Mucosa of descending colon (tissue), 3 donors: ENCODE results near the gene EIF3K. TPM values are rescaled to one million over a fixed set of nuclear protein-coding genes. Genes with fewer than 3 reads are reported as not detected.

Source experiments
- ATAC-seq: fragments of 200-7000 bp; cut with Tn5 transposase; one replicate; pipeline ENCODE4 v1.9.1; 2020; ENCODE audit warnings: mild to moderate bottlenecking, moderate library complexity
- DNase-seq, 3 donors: peaks; one replicate each; pipeline ENCODE4 v3.0.0-alpha.2; 2020
- H3K36me3 ChIP-seq: fragments of 200-600 bp; one replicate; pipeline ENCODE4 v1.8.0; 2021; ENCODE audit warnings: low read depth, mild to moderate bottlenecking
- H3K4me1 ChIP-seq: fragments of 200-600 bp; one replicate; pipeline ENCODE4 v1.8.0; 2021; ENCODE audit warnings: low read depth, mild to moderate bottlenecking
- H3K4me3 ChIP-seq: fragments of 200-600 bp; one replicate; pipeline ENCODE4 v1.8.0; 2021; ENCODE audit warnings: mild to moderate bottlenecking
- H3K9me3 ChIP-seq: fragments of 200-600 bp; one replicate; pipeline ENCODE4 v1.8.0; 2021; ENCODE audit warnings: mild to moderate bottlenecking
- intact Hi-C, 2 donors: fragments of 100-400 bp; cut with DNase I in 1 of 2; cut with micrococcal nuclease in 1 of 2; formaldehyde crosslinking; loops; one replicate each; pipeline versions ENCODE4 v1.11.0 to v1.11.1; 2022; cut with DNase I, micrococcal nuclease
- total RNA-seq, 3 donors: library from RNA; stranded (reverse); fragmentation: NEBNext Ultra II Directional in 2 of 3; extraction: Animal tissue kit (Norgen Biotek cat#: 25700) in 2 of 3; gene quantifications; one replicate each; pipeline versions ENCODE4 v1.2.1 to v1.2.4, GENCODE V29; 2021 to 2023
- TF ChIP-seq, protein P1 (sequence below): fragments of 200-600 bp; IDR thresholded peaks from one replicate; pipeline ENCODE4 v1.8.0; 2022; ENCODE audit warnings: antibody characterized with exemption, mild to moderate bottlenecking
- donor health status: DM: no; HTN: no; CAD: no; lungs with moderate emphysema.
- donor health status: DM: no; HTN: no; CAD: no.
- donor health status: DM: no; HTN: yes; CAD: no.

Gene EIF3K
- total RNA-seq, 3 donors from 2014 or later, result 338 to 393 (median 350) TPM

DNA sequence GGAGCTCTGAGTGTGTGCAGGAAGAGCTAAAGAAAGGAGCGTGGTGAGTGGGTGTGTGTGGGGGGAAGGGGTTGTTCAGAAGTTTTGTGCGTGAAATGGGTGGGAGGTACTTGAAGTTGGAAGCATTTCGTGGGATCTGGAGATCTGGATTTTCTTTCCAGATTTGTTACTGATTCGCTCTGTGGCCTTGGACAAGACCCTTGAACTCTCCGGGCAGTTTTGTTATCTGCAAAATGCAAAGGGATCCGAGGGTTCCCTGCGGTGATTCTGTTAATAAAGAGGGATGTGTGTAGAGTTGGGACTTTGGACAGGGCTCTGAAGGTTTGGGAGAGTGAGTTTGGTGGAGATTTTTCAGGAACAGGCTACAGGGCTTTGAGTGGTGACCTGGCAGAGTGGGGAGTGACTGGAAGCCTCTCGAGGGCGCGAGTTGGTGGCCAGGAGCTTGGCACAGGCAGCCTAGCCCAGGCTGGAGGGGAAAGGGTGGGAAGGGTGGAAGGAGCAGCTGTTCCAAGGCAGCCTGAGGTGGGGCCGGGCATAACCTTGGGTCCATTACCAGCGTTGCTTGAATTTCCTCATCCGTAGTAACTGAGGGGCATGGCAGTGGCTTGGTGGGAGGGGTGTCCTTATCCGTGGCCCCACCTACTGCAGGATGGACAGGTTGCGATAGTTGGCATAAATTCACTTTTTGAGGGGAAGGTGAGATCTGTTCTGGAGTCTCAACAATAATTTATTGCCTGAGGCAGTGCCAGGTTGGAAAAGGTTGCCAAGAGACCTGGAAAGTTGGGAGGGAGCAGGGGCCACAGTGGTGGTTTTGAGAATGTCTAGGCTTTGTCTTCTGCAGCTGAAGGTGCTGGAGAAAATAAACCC, 30.6 kb downstream of the EIF3K start:
- Histone ChIP-seq H3K4me1 (peaks cover 53% of the 10 kb centered on the region), H3K4me3 (peak overlapping the region; percentile 98), H3K36me3 (no peaks in the 10 kb centered on the region), H3K9me3 (no peaks in the 10 kb centered on the region)
- intact Hi-C loops, result no loop called here
- ATAC-seq (peak; percentile 61), DNase-seq (peak; percentile 88)
- TF ChIP-seq, protein P1, sequence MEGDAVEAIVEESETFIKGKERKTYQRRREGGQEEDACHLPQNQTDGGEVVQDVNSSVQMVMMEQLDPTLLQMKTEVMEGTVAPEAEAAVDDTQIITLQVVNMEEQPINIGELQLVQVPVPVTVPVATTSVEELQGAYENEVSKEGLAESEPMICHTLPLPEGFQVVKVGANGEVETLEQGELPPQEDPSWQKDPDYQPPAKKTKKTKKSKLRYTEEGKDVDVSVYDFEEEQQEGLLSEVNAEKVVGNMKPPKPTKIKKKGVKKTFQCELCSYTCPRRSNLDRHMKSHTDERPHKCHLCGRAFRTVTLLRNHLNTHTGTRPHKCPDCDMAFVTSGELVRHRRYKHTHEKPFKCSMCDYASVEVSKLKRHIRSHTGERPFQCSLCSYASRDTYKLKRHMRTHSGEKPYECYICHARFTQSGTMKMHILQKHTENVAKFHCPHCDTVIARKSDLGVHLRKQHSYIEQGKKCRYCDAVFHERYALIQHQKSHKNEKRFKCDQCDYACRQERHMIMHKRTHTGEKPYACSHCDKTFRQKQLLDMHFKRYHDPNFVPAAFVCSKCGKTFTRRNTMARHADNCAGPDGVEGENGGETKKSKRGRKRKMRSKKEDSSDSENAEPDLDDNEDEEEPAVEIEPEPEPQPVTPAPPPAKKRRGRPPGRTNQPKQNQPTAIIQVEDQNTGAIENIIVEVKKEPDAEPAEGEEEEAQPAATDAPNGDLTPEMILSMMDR, result no peak

DNA sequence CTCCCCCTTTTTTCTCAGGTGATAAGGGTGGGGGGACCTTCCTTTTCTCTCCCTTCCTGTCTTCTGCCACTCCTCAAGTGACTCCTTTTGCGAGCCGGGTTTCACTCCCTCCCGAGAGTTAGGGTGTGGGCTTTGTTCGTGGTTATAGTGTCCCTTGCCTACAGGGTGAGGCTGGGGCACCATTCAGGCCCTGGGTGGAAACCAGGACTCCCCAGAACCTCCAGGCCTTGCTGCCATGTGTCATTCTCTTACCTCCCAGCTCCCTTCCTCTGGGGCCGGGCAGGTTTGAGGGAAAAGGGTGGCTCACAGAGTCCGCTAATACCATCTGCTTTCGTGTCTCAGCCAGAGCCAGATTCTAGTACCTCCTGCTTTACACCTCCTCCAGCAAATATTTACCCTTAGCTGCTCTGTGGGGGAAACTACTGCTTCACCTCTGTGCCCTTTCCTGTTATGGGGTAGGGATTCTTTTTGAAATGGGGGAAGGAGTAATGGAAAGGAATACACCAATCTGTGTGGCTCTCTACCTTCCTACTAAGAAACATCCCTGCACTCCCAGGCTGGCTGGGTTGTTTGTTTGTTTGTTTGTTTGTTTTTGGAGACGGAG, 31.3 kb downstream of the EIF3K start:
- Histone ChIP-seq H3K4me1 (peaks cover 57% of the 10 kb centered on the region), H3K4me3 (no peak overlapping the region), H3K36me3 (no peaks in the 10 kb centered on the region), H3K9me3 (no peaks in the 10 kb centered on the region)
- intact Hi-C loops, result no loop called here
- DNase-seq (peak; percentile 70 to 76 (median 75)), ATAC-seq (peak; percentile 28)
- TF ChIP-seq, protein P1, result no peak

DNA sequence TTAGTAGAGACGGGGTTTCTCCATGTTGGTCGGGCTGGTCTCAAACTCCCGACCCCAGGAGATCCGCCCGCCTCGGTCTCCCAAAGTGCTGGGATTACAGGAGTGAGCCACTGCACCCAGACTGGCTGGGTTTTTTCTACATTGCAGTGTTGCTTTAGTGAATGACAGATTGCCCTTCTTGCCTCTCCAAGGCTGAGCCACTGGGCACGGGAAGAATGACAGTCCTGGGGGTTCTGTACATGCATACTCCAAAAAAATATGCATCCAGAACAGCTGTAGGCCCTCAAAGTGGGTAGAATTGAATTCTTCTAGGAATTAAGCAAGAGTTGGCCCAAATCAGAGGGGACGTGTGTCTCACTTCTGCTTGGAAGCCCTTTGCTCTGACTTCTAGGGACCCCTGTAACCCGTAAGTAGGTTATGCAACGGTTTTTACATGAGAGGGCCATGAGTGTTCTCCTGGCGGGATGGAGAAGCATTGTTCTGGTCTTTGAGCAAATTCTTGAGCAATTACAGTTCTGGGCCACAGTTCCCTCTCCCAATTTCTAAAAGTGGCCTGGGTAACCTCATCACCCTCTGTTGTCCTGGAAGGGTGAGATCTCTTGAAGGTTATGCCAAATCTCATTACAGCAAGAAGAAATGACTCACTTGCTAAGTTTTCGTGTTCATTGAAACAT, 32.1 kb downstream of the EIF3K start:
- TF ChIP-seq, protein P1, result no peak
- ATAC-seq (no peak), DNase-seq (peak in 1 of 3 donors; percentile 53)
- intact Hi-C loops, result no loop called here
- no peaks in the 10 kb centered on the region for H3K36me3 ChIP-seq
- no peaks in the 10 kb centered on the region for H3K9me3 ChIP-seq
- H3K4me3 ChIP-seq, result no peak overlapping the region
- H3K4me1 ChIP-seq, result peaks cover 60% of the 10 kb centered on the region

DNA sequence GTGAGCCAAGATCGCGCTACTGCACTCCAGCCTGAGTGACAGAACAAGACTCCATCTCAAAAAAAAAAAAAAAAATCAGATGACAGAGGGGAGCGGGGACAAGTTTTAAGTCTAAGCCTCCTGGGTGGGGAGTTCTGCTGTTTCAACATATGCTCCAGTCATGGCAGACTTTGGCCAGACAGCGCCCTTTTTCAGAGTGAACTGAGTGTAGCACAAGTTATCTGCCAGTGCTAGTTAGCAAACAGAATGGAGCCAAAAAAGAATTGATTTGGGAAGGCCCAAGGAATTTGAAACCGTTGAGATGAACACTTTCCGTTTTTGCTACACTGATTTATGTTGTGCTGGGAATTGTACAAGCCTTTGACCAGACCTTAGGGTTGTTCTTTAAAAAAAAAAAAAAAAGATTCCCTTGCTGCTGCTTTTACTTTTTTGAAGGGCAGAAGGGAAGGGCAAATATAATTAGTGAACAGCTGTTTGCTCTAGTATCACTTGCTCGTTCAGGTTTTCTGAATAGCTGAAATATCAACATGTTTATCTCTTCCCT, 34.1 kb downstream of the EIF3K start:
- intact Hi-C loops, result no loop called here
- no peak overlapping the region for H3K4me3 ChIP-seq
- TF ChIP-seq, protein P1, result no peak
- no peaks in the 10 kb centered on the region for H3K36me3 ChIP-seq
- no peaks in the 10 kb centered on the region for H3K9me3 ChIP-seq
- peak; percentile 54 for ATAC-seq
- DNase-seq, result peak; percentile 66 to 79 (median 69)
- peaks cover 67% of the 10 kb centered on the region for H3K4me1 ChIP-seq

DNA sequence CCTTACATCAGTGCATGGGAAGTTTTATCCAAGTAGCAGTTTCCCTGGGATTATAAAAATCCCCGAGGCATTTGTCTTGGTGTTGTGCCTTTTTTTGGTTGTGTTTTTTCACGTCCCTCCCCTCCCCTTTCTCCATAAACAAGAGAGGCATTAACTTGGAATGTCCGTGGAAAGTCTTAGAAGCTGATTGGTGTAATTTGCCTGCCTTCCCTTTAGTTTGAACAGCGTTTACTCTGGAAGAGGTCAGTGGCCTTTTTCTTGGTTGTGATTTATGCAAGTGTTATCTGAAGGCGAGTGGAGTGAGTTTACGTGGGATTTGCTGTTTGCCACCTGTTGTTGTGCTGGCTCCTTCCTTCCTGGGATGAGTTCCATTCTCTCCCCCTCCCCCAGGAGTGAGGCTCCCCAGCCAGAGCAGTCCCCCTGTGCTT, 35.7 kb downstream of the EIF3K start:
- ATAC-seq (no peak), DNase-seq (no peak)
- Histone ChIP-seq H3K4me3 (no peak overlapping the region), H3K4me1 (peaks cover 81% of the 10 kb centered on the region), H3K9me3 (no peaks in the 10 kb centered on the region), H3K36me3 (no peaks in the 10 kb centered on the region)
- intact Hi-C loops, result no loop called here
- TF ChIP-seq, protein P1, result no peak
